ENCODE data around the gene TOM1. TPM values are rescaled to one million over a fixed set of nuclear protein-coding genes. Genes with fewer than 3 reads are reported as not detected.
"Not testable (repeated sequence)": the region's sequence is repeated elsewhere in the genome, so short reads cannot be mapped to it uniquely, and the experiment has no call there.

TOM1 gene
- total and polyA plus RNA-seq, 10 donors: 19.9 to 92.1 (median 49.8) TPM

DNA sequence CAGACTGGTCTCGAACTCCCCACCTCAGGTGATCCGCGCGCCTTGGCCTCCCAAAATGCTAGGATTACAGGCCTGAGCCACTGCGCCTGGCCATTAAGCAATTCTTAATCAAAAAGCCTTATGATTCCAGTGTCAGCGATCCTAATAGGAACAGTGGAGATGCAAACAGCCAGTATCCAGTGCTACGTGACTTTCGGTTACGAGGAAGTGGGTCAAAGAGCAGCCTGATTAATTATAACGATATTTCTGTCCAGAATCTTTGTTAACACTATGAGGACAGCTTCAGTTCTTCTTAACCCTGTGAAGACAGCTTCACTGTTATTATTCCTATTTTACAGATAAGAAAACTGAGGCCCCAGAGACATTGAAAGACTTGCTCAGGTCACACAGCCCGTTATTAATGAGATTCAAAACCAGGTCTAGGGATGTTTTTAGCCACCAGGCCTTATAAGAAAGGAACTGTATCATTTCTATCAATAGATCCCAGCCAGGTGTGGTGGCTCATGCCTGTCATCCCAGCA lies 63.9 kb downstream of the TOM1 start:
- H3K27ac ChIP-seq: peak overlapping the region in 5 of 8 donors; percentile 28 to 74 (median 56)
- WGBS, 5 donors: 80 to 90% (median 89%) methylated on average over 11 of the region's 11 CpGs

DNA sequence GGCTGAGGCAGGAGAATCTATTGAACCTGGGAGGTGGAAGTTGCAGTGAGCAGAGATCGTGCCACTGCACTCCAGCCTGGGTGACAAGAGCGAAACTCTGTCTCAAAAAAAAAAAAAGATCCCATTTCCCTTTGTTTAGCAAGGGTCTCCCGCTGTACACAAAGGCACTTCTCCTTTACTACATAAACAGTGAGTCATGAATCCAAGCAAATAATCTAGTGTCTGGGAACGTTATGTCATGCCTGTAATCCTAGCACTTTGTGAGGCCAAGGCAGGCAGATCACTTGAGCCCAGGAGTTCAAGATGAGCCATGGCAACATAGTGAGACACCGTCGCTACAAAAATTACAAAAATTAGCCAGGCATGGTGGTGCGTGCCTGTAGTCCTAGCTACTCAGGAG lies 64.5 kb downstream of the TOM1 start:
- TF ChIP-seq POLR2AphosphoS5 (IDR thresholded peaks at IDR 0.05): peak in 1 of 3 donors; percentile 47
- 73 to 87% (median 80%) methylated on average over 7 of the region's 7 CpGs for WGBS, 5 donors
- H3K36me3 ChIP-seq; H3K4me3 ChIP-seq; DNase-seq; H3K9me3 ChIP-seq; intact Hi-C loops (cut with DNase I; ENCODE audit: low total_unique reads); H3K27me3 ChIP-seq (replicated peaks in 1 of 7): not testable (repeated sequence)
- Histone ChIP-seq H3K4me1 (peaks cover 0 to 57% (median 22%) of the 10 kb centered on the region in 6 donors), H3K27ac (peak overlapping the region in 5 of 8 donors; percentile 28 to 74 (median 56))

More for the DNA sequence above, 63.9 kb downstream of the TOM1 start:
- no peak for DNase-seq
- H3K4me1 ChIP-seq: peaks cover 0 to 51% (median 19%) of the 10 kb centered on the region in 6 donors
- intact Hi-C loops (cut with DNase I; ENCODE audit: low total_unique reads): no loop called here
- H3K9me3 ChIP-seq: no peaks in the 10 kb centered on the region
- H3K36me3 ChIP-seq: no peaks in the 10 kb centered on the region
- no peaks in the 10 kb centered on the region for H3K27me3 ChIP-seq (replicated peaks in 1 of 7)
- TF ChIP-seq, protein P1, sequence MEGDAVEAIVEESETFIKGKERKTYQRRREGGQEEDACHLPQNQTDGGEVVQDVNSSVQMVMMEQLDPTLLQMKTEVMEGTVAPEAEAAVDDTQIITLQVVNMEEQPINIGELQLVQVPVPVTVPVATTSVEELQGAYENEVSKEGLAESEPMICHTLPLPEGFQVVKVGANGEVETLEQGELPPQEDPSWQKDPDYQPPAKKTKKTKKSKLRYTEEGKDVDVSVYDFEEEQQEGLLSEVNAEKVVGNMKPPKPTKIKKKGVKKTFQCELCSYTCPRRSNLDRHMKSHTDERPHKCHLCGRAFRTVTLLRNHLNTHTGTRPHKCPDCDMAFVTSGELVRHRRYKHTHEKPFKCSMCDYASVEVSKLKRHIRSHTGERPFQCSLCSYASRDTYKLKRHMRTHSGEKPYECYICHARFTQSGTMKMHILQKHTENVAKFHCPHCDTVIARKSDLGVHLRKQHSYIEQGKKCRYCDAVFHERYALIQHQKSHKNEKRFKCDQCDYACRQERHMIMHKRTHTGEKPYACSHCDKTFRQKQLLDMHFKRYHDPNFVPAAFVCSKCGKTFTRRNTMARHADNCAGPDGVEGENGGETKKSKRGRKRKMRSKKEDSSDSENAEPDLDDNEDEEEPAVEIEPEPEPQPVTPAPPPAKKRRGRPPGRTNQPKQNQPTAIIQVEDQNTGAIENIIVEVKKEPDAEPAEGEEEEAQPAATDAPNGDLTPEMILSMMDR (IDR thresholded peaks at IDR 0.05 in 8 of 11, conservative IDR thresholded peaks at IDR 0.05 in 3 of 11): no peak
- H3K4me3 ChIP-seq: no peak overlapping the region

DNA sequence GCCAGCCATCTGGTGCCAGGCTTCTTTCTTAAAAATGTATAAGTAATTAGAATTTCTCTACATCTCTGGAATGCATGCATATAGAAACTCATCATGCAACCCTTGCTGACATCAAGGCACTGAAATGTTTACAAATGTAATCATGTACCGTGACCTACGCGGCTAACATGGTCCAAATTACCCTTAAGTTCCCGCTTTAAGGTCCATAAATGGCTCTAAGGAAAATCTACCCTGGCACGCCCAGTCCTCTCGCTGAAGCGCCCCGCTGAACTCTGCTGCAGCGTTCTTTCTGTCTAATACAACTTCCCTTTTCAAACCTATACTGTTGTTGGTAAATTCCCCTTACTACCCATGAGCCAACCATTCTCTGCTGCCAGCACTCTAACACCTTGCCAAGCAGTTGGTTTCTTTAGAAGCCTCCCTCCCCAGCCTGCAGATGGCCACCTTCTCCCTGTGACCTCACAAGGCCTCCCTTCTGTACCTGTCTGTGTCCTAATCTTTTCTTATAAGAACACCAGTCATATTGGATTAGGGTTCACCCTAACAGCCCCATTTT lies 67.7 kb downstream of the TOM1 start:
- TF ChIP-seq POLR2AphosphoS5 (IDR thresholded peaks at IDR 0.05): peak in 1 of 3 donors; percentile 42
- TF ChIP-seq, protein P1 (IDR thresholded peaks at IDR 0.05 in 8 of 11, conservative IDR thresholded peaks at IDR 0.05 in 3 of 11): no peak
- H3K4me3 ChIP-seq: no peak overlapping the region
- 29 to 45% (median 34%) methylated on average over 9 of the region's 9 CpGs for WGBS, 5 donors
- H3K4me1 ChIP-seq: peaks cover 0 to 86% (median 51%) of the 10 kb centered on the region in 6 donors
- intact Hi-C loops (cut with DNase I; ENCODE audit: low total_unique reads): no loop called here
- H3K9me3 ChIP-seq: no peaks in the 10 kb centered on the region
- no peak for DNase-seq
- no peaks in the 10 kb centered on the region for H3K36me3 ChIP-seq
- peak overlapping the region in 5 of 8 donors; percentile 2 to 57 (median 50) for H3K27ac ChIP-seq
- H3K27me3 ChIP-seq (replicated peaks in 1 of 7): no peaks in the 10 kb centered on the region

DNA sequence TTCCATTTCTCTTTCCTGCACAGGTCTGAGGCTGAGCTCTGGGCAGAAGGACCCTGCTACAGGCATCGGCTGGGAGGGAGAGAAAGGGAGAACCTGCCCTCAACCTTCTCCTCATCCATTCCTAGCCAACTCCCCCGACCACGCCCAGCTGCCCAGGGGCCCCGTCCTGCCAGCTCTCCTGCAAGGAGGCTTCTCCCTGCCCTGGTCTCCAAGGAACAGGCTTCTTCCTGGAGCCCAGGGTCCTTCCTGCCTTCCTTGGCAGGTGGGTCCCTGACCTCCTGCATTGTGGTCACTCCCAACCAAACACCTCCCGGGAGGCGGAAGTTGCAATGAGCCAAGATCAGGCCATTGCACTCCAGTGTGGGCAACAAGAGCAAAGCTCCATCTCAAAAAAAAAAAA lies 68.7 kb downstream of the TOM1 start:
- no peak for DNase-seq
- Histone ChIP-seq H3K4me3 (no peak overlapping the region), H3K4me1 (peaks cover 0 to 81% (median 49%) of the 10 kb centered on the region in 6 donors), H3K27ac (peak overlapping the region in 1 of 8 donors; percentile 57), H3K36me3 (no peaks in the 10 kb centered on the region), H3K27me3 (replicated peaks in 1 of 7) (no peaks in the 10 kb centered on the region), H3K9me3 (no peaks in the 10 kb centered on the region)
- 68 to 87% (median 83%) methylated on average over 6 of the region's 6 CpGs for WGBS, 5 donors
- intact Hi-C loops (cut with DNase I; ENCODE audit: low total_unique reads): no loop called here
- TF ChIP-seq POLR2AphosphoS5 (IDR thresholded peaks at IDR 0.05) (no peak), POLR2A (IDR thresholded peaks at IDR 0.05) (no peak)
- TF ChIP-seq, protein P1 (IDR thresholded peaks at IDR 0.05 in 8 of 11, conservative IDR thresholded peaks at IDR 0.05 in 3 of 11): no peak
